ENCODE results near the gene GTF2E1.

DNA sequence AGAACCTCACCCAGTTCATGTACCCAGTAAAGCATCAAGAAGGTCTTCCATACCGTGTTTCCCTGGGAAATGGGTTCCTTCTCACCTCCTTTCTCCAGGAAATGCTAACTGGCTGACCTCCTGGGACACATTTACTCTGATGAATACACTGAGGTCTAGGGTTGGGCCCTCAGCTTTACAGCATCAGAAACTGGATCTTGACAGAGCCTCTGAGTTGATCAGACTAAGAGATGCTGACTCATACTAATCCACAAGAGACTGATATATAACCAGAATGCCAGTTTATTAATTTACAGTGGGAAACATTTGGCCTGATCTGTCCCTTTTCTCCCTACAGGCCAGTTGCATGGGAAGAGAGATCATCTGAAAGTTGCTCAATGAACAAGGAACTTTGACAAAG lies 55.8 kb downstream of the GTF2E1 start:
- no peak for TF ChIP-seq POLR2A (IDR thresholded peaks at IDR 0.05)
- no peak for TF ChIP-seq CTCF (IDR thresholded peaks at IDR 0.05)
